A549 treated with Hydrocortisone at 1 μM for 4 hours (cell line): ENCODE measurements around the gene RUBCNL. TPM values are rescaled to one million over a fixed set of nuclear protein-coding genes. Genes with fewer than 3 reads are reported as not detected.

Experiments used
- total RNA-seq: library from RNA; stranded (reverse); fragments of 200-300 nt; extraction: Qiagen RNA extraction; gene quantifications from 5 replicates; pipeline ENCODE4 v1.2.3, GENCODE V29; 2022

Gene RUBCNL
- 0.08 to 0.21 TPM (median 0.16 TPM) in 5 replicates for total RNA-seq

GRCh38 chr13:46387064-46387851 is at the start of gene RUBCNL:
Gene RUBCNL, minus strand, starts transcription at chr13:46387252. Its CDS starts 14,777 bp downstream, at chr13:46372475.

Other genes with a start within 250 kb of the RUBCNL start
- 0.10 to 0.25 TPM (median 0.24 TPM) in 5 replicates for gene LCP1, start 205.1 kb downstream of the RUBCNL start, total RNA-seq
- gene LRRC63, start 175.3 kb downstream of the RUBCNL start, total RNA-seq, result 0.08 TPM in 1 of 5 replicates, not detected in the others
- gene LRCH1, start 165.9 kb upstream of the RUBCNL start, total RNA-seq, result 6.9 to 11.8 TPM (median 9.3 TPM) in 5 replicates